GM21528 (cell line): ENCODE results near the gene KIFAP3.
"Not testable (repeated sequence)": the region's sequence is repeated elsewhere in the genome, so short reads cannot be mapped to it uniquely, and the experiment has no call there.

Experiments used
- ATAC-seq: cut with Tn5 transposase; IDR thresholded peaks from one replicate; pipeline ENCODE4 v1.9.1; 2021; ENCODE audit warnings: mild to moderate bottlenecking, moderate library complexity; ENCODE audit not compliant: unreplicated experiment, low FRiP score

KIFAP3 gene

GRCh38 chr1:169892927-169893644 lies 181.4 kb downstream of the KIFAP3 start:
- peak; percentile 16 for ATAC-seq

GRCh38 chr1:169892176-169892926 lies 182.1 kb downstream of the KIFAP3 start:
- no peak for ATAC-seq

DNA sequence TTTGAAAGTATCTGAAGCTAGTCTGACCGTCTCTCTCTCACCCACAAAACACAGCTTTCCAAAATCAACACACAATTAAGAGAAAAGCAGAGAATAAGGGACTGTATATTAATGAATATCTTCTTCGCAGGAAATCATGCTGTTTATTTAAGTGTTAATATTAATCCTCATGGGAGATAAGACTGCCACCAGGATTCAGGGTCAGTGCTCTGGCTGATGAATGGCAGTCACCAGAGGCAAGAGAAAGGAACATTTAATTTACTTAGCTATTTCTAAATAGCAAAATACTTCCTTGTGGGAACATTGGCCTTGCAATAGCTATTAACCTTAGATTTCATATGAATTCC lies 183.0 kb downstream of the KIFAP3 start:
- ATAC-seq: no peak

DNA sequence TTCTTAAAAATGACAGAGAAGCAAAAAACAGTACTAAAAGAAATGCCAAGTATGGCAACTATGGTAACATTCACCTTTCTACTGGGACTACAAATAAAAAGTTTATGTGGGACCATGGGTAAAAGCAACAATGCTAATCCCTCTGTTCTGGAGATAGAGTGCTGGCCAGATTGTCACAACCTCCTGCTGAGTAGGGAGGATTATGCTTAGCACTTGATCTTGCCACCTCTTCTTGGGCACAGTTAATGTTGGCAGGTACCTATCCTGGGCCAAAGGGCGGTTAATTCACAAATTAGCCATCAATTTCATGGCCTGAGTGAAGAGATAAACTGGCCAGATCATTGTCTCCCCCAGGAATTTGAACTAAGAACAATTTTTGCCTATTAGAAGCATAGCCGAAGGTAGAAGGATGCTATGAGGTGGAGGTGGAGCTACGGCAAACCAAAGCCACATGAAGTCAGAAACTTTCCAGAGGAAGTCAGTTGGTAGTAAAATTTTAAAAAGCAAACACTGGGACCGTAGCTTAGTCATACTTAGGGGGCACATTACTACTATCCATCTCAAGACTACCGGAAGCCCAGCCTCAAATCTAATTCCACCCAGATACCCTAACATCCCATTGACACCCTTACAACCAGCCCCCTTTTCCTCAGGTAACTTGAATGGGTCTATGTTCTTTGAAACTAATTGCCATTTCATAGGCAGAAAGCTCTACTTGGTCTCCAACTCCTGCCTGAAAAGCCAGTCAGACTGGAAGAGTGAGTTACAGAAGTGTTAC lies 183.5 kb downstream of the KIFAP3 start:
- no peak for ATAC-seq

DNA sequence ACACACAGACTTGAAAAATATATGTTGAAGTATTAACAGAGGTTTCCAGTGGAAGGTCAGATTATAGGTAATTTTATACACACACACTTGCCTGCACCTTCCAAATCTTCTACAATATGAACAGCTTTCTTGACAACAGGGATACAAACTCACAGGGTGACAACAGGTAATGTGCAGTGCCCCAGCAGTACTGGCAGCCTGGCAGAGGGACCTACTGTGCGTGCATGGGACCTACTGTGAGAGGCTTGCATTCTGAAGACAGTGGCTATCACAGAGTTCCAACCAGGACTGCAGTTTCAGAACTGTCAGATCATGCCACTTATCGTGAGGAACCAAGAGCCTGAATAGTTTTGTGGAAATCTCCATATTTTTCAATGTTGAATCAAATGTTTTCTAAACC lies 184.6 kb downstream of the KIFAP3 start:
- ATAC-seq: no peak

DNA sequence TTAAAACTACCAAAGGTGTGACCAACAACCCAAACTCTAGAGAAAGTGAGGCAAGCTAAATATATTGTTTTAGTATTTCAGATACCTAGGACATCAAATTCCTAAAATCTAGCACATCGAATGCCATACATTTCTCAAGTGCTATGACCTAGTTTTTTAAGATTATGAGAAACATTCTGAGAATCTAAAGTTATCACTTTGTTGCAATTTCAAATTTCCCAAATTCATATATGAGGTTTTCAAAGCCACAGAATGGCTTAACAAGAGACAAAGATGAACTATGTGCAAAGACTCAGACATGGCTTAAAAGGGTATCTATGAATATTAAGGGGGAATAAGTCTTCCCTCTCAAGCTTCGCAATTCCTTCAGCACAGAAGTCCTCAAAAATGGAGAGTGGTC lies 187.6 kb downstream of the KIFAP3 start:
- no peak for ATAC-seq

- ATAC-seq: no peak
Observed at GRCh38 chr1:169886422-169886821, 188.1 kb downstream of the KIFAP3 start.

DNA sequence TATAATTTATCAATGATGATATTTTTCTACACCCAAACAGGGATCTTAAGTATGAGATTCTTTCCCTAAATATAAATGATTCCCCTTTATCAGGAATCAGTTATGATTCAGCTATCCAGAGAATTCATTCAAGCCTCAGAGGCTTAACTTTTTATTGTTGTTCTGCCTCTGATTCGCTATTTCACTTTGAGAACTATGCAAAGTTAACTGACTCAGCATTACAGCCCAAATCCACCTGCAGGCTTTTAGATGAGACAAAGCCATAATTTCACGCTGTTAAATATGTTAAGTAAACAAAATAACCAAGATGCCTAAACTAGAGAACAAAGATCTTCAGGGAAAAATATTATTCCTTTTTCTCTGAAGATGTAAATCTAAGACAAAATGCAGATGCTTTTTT lies 189.3 kb downstream of the KIFAP3 start:
- no peak for ATAC-seq

GRCh38 chr1:169884634-169885033 lies 189.9 kb downstream of the KIFAP3 start:
- no peak for ATAC-seq

GRCh38 chr1:169882039-169882511 lies 192.4 kb downstream of the KIFAP3 start:
- no peak for ATAC-seq

DNA sequence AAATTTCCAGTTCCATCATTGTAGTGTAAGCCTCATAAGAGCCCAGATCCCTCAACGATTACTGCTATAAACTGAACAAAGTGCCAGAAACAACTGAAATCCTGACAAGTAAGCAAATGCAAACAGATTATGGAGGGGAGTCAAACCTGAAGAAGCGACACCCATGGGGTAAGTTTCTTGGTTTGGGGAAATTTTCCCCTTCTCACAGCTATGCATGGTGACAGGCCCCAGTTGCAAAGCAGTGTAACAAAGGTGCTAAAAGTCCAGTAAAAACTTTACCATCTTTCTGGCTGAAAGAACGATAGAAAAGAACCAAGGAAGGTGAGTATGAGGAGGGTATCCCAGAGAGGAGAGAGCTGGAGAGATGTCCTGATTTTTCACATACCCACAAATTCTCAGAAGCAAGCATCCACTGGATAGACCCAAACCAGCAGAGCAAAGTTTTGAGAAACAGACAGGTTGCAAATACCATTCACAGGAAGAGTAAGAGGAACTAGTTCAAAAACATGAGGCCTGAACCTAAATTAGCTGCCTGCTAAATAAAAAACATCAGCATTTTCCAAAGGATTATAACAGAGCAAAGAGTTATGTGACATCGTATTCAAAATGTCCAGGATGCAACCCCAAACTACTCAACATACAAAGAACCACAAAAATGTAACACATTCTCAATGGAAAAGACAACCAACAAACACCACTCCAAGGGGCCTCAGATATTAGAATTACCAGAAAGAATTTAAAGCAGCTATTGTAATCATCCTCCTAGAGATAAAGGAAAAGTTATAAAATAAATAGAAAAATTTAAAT lies 195.3 kb downstream of the KIFAP3 start:
- no peak for ATAC-seq

DNA sequence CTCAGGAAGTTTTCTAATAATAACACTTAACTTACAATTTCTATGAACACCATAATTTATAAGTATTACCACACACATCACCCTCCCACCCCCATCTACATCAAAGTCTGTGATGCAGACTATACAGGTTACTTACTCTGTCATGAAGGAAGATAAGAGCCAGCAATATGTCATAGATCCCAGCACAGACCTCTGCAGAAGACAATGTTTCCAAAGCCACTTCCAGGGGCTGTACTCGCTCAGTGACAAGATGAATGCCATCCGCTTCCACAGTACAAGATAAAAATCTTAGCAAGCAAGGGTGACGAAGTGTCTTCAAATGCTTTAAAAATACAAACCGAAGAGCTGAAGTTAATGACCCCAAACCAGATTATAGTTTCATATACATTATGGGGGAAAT lies 196.0 kb downstream of the KIFAP3 start:
- ATAC-seq: no peak

DNA sequence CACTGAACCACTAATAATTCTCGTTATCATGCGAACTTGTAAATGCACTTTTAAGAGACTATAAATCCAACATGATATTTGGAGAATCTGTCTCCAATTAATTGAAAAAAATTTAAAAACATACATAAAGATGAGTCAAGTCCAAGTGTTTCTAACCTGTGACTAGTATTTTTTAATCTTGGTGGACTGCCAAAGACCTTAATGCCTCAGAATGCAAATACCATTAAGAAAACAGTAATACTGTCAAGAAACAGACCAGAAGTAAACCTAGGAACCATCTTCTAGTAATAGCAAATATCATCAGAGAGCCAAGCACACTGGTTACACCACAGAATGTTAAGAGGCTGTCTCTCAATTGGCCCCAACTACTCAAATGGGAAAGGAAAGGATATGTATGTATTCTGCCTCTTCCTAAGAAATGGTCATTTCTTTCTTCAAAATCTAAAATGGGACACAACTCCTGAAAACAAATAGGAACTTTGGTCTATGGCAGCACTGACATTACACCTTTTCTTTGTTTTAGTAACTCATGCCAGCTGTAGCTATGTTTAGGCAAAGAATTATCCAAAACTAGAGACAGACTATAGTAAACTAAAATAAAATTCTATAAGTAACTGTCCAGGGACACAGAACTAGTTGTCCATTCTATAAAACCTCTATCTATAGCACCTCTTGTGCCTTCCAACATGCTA lies 196.5 kb downstream of the KIFAP3 start:
- no peak for ATAC-seq

GRCh38 chr1:169874229-169874628 lies 200.3 kb downstream of the KIFAP3 start:
- no peak for ATAC-seq

DNA sequence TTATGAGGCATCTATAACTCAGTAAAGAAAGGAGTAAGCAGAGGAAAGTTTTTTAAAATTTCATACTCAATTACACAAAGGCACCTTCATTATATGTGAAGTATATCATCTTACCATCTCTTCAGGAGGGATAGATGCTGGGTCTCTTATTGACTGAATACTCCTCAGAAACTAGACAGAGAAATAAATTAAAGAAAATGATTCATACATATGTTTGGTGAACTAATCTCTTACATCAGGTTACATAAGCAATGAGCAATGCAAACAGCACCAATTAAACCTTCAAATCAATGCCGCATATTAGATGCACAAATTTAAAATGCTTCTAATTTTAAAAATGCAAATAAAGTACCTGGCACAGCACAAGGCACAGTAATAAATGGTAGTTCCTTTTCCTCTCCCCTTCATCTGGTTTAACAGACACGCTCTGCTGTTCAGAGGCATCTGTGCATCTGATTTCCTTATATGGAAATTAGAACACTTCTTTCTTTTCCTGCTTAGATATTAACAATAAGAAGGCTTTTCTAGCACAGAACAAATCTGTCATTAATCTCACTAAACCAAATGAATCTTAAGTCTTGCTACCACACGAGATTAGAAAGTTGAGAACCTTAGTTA lies 200.8 kb downstream of the KIFAP3 start:
- no peak for ATAC-seq

DNA sequence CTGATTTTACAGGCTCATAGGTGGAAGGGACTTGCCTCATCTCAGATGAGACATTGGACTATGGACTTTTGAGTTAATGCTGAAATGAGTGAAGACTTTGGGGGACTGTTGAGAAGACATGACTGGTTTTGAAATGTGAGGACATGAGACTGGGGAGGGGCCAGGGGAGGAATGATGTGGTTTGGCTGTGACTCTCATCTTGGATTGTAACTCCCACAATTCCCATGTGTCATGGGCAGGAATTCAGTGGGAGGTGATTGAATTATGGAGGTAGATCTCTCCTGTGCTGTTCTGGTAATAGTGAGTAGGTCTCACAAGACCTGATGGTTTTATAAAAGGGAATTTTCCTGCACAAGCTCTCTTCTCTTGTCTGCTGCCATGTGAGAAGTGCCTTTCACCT lies 201.6 kb downstream of the KIFAP3 start:
- ATAC-seq: no peak

- not testable (repeated sequence) for ATAC-seq
Observed at GRCh38 chr1:169871988-169872387, 202.5 kb downstream of the KIFAP3 start.
